Activated T-helper 2 cell treated with anti-CD3 and anti-CD28 coated beads, Interferon-gamma antibody, Interleukin-2, Interleukin-4, amounts not matched to agents 10 μg/mL and 5 μg/mL and 100 μg/mL, durations not matched to agents 14 hours and 24 hours and 36 hours (primary cell): Measurements from ENCODE around the gene MYH7. TPM values are rescaled to one million over a fixed set of nuclear protein-coding genes. Genes with fewer than 3 reads are reported as not detected.

Experiments used
- DNase-seq: peaks from one replicate; pipeline ENCODE4 v3.0.0; 2021; ENCODE audit warnings: low spot score
- H3K27ac Mint-ChIP-seq: one replicate; pipeline ENCODE4 v1.8.0; 2021; ENCODE audit warnings: mixed read lengths
- H3K27me3 Mint-ChIP-seq: one replicate; pipeline ENCODE4 v1.8.0; 2021; ENCODE audit warnings: low read depth, mixed read lengths
- H3K36me3 Mint-ChIP-seq: one replicate; pipeline ENCODE4 v1.8.0; 2021; ENCODE audit warnings: low read depth, mixed read lengths
- H3K4me1 Mint-ChIP-seq: one replicate; pipeline ENCODE4 v1.8.0; 2021; ENCODE audit warnings: low read depth, mixed read lengths
- H3K4me3 Mint-ChIP-seq: one replicate; pipeline ENCODE4 v1.8.0; 2021; ENCODE audit warnings: low read depth, mild to moderate bottlenecking, moderate library complexity, mixed read lengths
- H3K9me3 Mint-ChIP-seq: one replicate; pipeline ENCODE4 v1.8.0; 2021; ENCODE audit warnings: mixed read lengths
- intact Hi-C: fragments of 100-400 bp; cut with micrococcal nuclease; formaldehyde crosslinking; loops from one replicate; pipeline ENCODE4 v1.15.1; 2023
- total RNA-seq: library from RNA; stranded (reverse); gene quantifications from 2 replicates; pipeline ENCODE4 v1.2.3, GENCODE V29; 2022

MYH7 gene
- total RNA-seq, 1 donor from 2014 or later: not detected

- peaks cover 18% of the 10 kb centered on the region for H3K27me3 Mint-ChIP-seq
- H3K4me1 Mint-ChIP-seq: no peaks in the 10 kb centered on the region
- H3K27ac Mint-ChIP-seq: no peak overlapping the region
- no peaks in the 10 kb centered on the region for H3K9me3 Mint-ChIP-seq
- intact Hi-C loops: no loop called here
- no peak overlapping the region for H3K4me3 Mint-ChIP-seq
- no peak for DNase-seq
- no peaks in the 10 kb centered on the region for H3K36me3 Mint-ChIP-seq
Measured at GRCh38 chr14:23371865-23372264, 63.6 kb downstream of the MYH7 start.

GRCh38 chr14:23370221-23370620 is 65.2 kb downstream of the MYH7 start:
- intact Hi-C loops: no loop called here
- peaks cover 22% of the 10 kb centered on the region for H3K27me3 Mint-ChIP-seq
- DNase-seq: no peak
- H3K27ac Mint-ChIP-seq: no peak overlapping the region
- H3K36me3 Mint-ChIP-seq: no peaks in the 10 kb centered on the region
- H3K4me3 Mint-ChIP-seq: no peak overlapping the region
- H3K4me1 Mint-ChIP-seq: no peaks in the 10 kb centered on the region
- no peaks in the 10 kb centered on the region for H3K9me3 Mint-ChIP-seq

GRCh38 chr14:23366426-23366921 is 69.0 kb downstream of the MYH7 start:
- Mint-ChIP-seq H3K4me1 (no peaks in the 10 kb centered on the region), H3K27me3 (peaks cover 40% of the 10 kb centered on the region), H3K27ac (no peak overlapping the region), H3K36me3 (no peaks in the 10 kb centered on the region), H3K9me3 (no peaks in the 10 kb centered on the region), H3K4me3 (no peak overlapping the region)
- intact Hi-C loops: no loop called here
- DNase-seq: no peak

GRCh38 chr14:23365732-23366425 is 69.6 kb downstream of the MYH7 start:
- Mint-ChIP-seq H3K27ac (no peak overlapping the region), H3K9me3 (no peaks in the 10 kb centered on the region), H3K4me3 (no peak overlapping the region), H3K36me3 (no peaks in the 10 kb centered on the region), H3K4me1 (no peaks in the 10 kb centered on the region), H3K27me3 (peaks cover 42% of the 10 kb centered on the region)
- no peak for DNase-seq
- intact Hi-C loops: no loop called here

GRCh38 chr14:23365036-23365731 is 70.3 kb downstream of the MYH7 start, which contains the start of gene EFS:
TSS of gene EFS (minus strand) at chr14:23365172. CDS start at chr14:23365025, 147 bp downstream.
- H3K27me3 Mint-ChIP-seq: peaks cover 43% of the 10 kb centered on the region
- H3K27ac Mint-ChIP-seq: no peak within 1 kb of the TSS
- H3K4me1 Mint-ChIP-seq: no peaks in the 10 kb centered on the region
- no peaks in the 10 kb centered on the region for H3K36me3 Mint-ChIP-seq
- intact Hi-C loops: no loop called here
- H3K4me3 Mint-ChIP-seq: no peak within 1 kb of the TSS
- no peak for DNase-seq
- H3K9me3 Mint-ChIP-seq: no peaks in the 10 kb centered on the region

GRCh38 chr14:23364164-23365035 is 71.1 kb downstream of the MYH7 start:
- no peaks in the 10 kb centered on the region for H3K4me1 Mint-ChIP-seq
- no peak overlapping the region for H3K27ac Mint-ChIP-seq
- H3K27me3 Mint-ChIP-seq: peaks cover 43% of the 10 kb centered on the region
- H3K4me3 Mint-ChIP-seq: no peak overlapping the region
- H3K36me3 Mint-ChIP-seq: no peaks in the 10 kb centered on the region
- H3K9me3 Mint-ChIP-seq: no peaks in the 10 kb centered on the region
- intact Hi-C loops: no loop called here
- no peak for DNase-seq

Other genes with a start within 250 kb of the MYH7 start
- gene RNF212B, start 197.7 kb downstream of the MYH7 start, total RNA-seq: not detected in 2 replicates
- 13.3 and 13.7 TPM in 2 replicates for gene HOMEZ, start 149.5 kb downstream of the MYH7 start, total RNA-seq
- gene PPP1R3E, start 132.8 kb downstream of the MYH7 start, total RNA-seq: 20.3 and 21.3 TPM in 2 replicates
- 9.3 and 10.1 TPM in 2 replicates for gene BCL2L2, start 128.8 kb downstream of the MYH7 start, total RNA-seq
- gene PABPN1, start 114.2 kb downstream of the MYH7 start, total RNA-seq: 241 and 259 TPM in 2 replicates
- gene SLC22A17, start 82.8 kb downstream of the MYH7 start, total RNA-seq: 2.9 and 3.2 TPM in 2 replicates
- not detected in 2 replicates for gene EFS, start 70.5 kb downstream of the MYH7 start, total RNA-seq
- not detected in 2 replicates for gene IL25, start 62.9 kb downstream of the MYH7 start, total RNA-seq
- not detected in 2 replicates for gene CMTM5, start 58.6 kb downstream of the MYH7 start, total RNA-seq
- 0.11 and 0.14 TPM in 2 replicates for gene MYH6, start 27.4 kb downstream of the MYH7 start, total RNA-seq
- gene NGDN, start 34.0 kb upstream of the MYH7 start, total RNA-seq: 65.6 and 65.7 TPM in 2 replicates
- gene ZFHX2, start 116.1 kb upstream of the MYH7 start, total RNA-seq: 2.0 and 2.5 TPM in 2 replicates
- gene THTPA, start 120.6 kb upstream of the MYH7 start, total RNA-seq: 12.8 and 13.7 TPM in 2 replicates
- gene AP1G2, start 132.1 kb upstream of the MYH7 start, total RNA-seq: 164 and 170 TPM in 2 replicates
- gene JPH4, start 143.1 kb upstream of the MYH7 start, total RNA-seq: 0.09 TPM in 2 replicates
- 2.2 and 2.3 TPM in 2 replicates for gene DHRS2, start 200.7 kb upstream of the MYH7 start, total RNA-seq